OCI-LY1 (cell line): ENCODE data around the gene PRPF38A.

ENCODE experiments used
- EZH2 ChIP-seq: fragments of 200-600 bp; sonication (generic), shearing (Covaris generic); IDR thresholded peaks from 2 replicates; pipeline ENCODE4 v1.8.0; 2017; ENCODE audit warnings: borderline replicate concordance, mixed run types, mild to moderate bottlenecking, antibody characterized with exemption, low read length, moderate library complexity, mixed read lengths
- TF ChIP-seq, protein P1 (sequence below): fragments of 200-600 bp; sonication (generic), shearing (Covaris generic); IDR thresholded peaks from 2 replicates; pipeline ENCODE4 v1.5.1; 2017; ENCODE audit warnings: mild to moderate bottlenecking, antibody characterized with exemption, low read length, moderate library complexity, mixed read lengths

DNA sequence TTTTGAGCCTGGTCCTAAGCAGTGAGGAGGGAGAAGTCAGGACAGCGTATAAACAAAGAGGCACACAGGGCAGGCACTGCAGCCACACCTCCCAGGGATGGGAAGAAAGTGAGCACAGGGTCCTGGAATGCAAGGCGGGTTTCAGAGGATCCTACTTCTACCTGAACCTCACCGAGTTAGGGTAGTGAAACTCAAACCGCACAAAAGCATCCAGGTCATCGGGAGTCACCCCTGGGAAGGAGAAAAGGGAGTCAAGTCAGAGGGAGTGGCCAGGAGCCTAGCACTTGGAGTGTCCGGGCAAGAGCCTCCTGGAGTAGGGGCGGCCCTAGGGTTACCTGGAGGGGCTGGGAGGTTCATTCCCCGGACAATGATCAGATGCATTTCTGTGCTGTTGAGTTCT lies 49.0 kb upstream of the PRPF38A start:
- TF ChIP-seq, protein P1, sequence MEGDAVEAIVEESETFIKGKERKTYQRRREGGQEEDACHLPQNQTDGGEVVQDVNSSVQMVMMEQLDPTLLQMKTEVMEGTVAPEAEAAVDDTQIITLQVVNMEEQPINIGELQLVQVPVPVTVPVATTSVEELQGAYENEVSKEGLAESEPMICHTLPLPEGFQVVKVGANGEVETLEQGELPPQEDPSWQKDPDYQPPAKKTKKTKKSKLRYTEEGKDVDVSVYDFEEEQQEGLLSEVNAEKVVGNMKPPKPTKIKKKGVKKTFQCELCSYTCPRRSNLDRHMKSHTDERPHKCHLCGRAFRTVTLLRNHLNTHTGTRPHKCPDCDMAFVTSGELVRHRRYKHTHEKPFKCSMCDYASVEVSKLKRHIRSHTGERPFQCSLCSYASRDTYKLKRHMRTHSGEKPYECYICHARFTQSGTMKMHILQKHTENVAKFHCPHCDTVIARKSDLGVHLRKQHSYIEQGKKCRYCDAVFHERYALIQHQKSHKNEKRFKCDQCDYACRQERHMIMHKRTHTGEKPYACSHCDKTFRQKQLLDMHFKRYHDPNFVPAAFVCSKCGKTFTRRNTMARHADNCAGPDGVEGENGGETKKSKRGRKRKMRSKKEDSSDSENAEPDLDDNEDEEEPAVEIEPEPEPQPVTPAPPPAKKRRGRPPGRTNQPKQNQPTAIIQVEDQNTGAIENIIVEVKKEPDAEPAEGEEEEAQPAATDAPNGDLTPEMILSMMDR: no peak
- no peak for TF ChIP-seq EZH2
